Naive thymus-derived CD8-positive, alpha-beta T cell (primary cell): ENCODE measurements around the gene ZNF410. TPM values are rescaled to one million over a fixed set of nuclear protein-coding genes. Genes with fewer than 3 reads are reported as not detected.

Experiments
- ATAC-seq, 2 donors: fragments of 150-1000 bp; cut with Tn5 transposase in 1 of 2; sonication (Bioruptor Pico), chemical (Tn5 transposase) in 1 of 2; 1 replicate in 1 of 2; 2 replicates in 1 of 2; pipeline ENCODE4 v1.10.0; 2021; ENCODE audit warnings: mild to moderate bottlenecking in 2 of 2, moderate library complexity in 2 of 2
- POLR2A ChIA-PET: fragments of 350-600 bp; sonication (Branson Sonifier 250); formaldehyde crosslinking; loops from one replicate; lab custom pipeline; 2021; ENCODE audit warnings: antibody characterized with exemption; lab: Charles Lee
- DNase-seq, 10 donors: peaks; one replicate each; pipeline versions ENCODE4 v3.0.0 to v3.0.0-alpha.2; 2020 to 2022
- H3K27ac Mint-ChIP-seq, 10 donors: one replicate each; pipeline ENCODE4 v1.8.0; 2020 to 2022; ENCODE audit warnings: mild to moderate bottlenecking in 10 of 10, mixed read lengths in 10 of 10, moderate library complexity in 4 of 10, inconsistent platforms in 1 of 10
- H3K27me3 Mint-ChIP-seq, 5 donors: one replicate each; pipeline ENCODE4 v1.8.0; 2021 to 2022; ENCODE audit warnings: mixed read lengths in 5 of 5
- H3K36me3 Mint-ChIP-seq, 3 donors: one replicate each; pipeline ENCODE4 v1.8.0; 2020 to 2022; ENCODE audit warnings: mixed read lengths in 3 of 3, mild to moderate bottlenecking in 2 of 3, inconsistent platforms in 1 of 3
- H3K4me1 Mint-ChIP-seq, 4 donors: one replicate each; pipeline ENCODE4 v1.8.0; 2021 to 2022; ENCODE audit warnings: mixed read lengths in 4 of 4
- H3K4me3 Mint-ChIP-seq, 10 donors: one replicate each; pipeline ENCODE4 v1.8.0; 2020 to 2022; ENCODE audit warnings: mild to moderate bottlenecking in 10 of 10, mixed read lengths in 10 of 10, moderate library complexity in 6 of 10, inconsistent platforms in 1 of 10
- H3K9me3 Mint-ChIP-seq, 9 donors: one replicate each; pipeline ENCODE4 v1.8.0; 2020 to 2022; ENCODE audit warnings: mixed read lengths in 9 of 9, mild to moderate bottlenecking in 3 of 9, inconsistent platforms in 1 of 9, moderate library complexity in 1 of 9
- polyA plus RNA-seq, 3 donors: library from polyadenylated mRNA; unstranded; fragments of 300-500 nt; fragmentation: Illumina TruSeq; gene quantifications; one replicate each; pipeline ENCODE4 v1.2.3, GENCODE V29; 2021
- total RNA-seq, 8 experiments: library from RNA in 2 of 8; stranded (reverse) in 2 of 8; gene quantifications; one replicate each; pipeline ENCODE4 v1.2.3 and lab custom pipeline; 2021 to 2026

ZNF410 gene
- total and polyA plus RNA-seq, 5 experiments from 2014 or later: 50.6 to 64.8 (median 50.8) TPM

DNA sequence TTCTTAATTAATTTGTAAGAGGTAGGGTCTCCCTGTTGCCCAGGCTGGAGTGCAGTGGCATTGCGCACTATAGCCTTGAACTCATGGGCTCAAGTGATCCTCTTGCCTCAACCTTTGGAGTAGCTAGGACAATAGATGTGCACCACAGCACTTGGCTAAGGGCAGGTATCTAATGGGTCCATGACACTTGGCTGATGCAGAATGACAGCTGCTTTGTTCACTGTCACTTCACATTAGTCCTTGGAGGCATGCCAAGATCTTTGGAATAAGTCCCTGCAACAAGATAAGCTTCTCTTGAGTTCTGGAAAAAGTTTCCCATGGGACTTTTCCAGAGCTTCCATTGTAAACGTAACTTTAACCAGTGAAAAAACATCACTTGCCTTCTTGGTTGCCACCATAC, 86.8 kb downstream of the ZNF410 start:
- ATAC-seq: no peak
- POLR2A ChIA-PET: no interaction called here
- Mint-ChIP-seq H3K36me3 (peaks cover 0 to 52% (median 11%) of the 10 kb centered on the region in 3 donors), H3K4me3 (no peak overlapping the region), H3K27ac (no peak overlapping the region), H3K4me1 (no peaks in the 10 kb centered on the region), H3K27me3 (no peaks in the 10 kb centered on the region), H3K9me3 (no peaks in the 10 kb centered on the region)
- DNase-seq: no peak

DNA sequence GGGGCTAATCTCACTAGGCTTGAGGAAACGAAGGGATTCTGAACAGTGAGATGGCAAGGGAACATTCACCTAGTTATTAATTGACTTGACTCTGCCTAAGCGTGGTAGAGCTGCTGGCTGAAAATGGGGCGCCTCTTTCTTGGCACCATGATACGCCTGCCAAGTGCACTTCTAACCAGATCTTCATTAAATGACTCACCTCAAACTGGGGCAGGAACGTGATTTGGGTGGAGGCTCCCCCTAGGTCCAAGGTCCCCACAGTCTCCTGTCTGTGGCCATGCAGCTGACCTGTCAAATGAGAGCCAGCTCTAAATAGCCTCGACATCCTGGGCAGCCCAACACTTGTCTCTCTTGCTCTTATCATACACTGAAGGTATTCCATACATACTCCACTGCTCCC, 89.5 kb downstream of the ZNF410 start:
- Mint-ChIP-seq H3K27me3 (no peaks in the 10 kb centered on the region), H3K27ac (no peak overlapping the region), H3K36me3 (peaks cover 0 to 43% (median 11%) of the 10 kb centered on the region in 3 donors), H3K9me3 (no peaks in the 10 kb centered on the region), H3K4me3 (no peak overlapping the region), H3K4me1 (no peaks in the 10 kb centered on the region)
- DNase-seq: no peak
- POLR2A ChIA-PET: no interaction called here
- no peak for ATAC-seq

DNA sequence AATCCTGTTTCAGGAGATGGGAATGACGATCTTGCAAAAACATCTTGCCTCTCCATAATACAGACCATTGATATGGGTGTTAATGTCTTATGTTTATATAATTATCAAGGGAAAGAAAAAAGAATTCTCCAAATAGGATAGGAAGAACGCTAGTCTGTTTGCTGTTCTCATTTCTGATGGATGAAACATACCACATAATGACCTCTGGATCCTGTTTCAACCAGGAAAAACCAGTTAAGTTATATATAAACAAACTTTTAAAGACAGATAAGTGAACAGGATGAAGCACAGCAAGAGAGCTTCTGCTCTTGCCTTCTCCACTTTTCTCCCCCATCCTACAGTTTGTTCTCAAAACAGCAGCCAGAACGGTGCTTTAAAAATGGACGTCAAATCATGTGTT, 91.2 kb downstream of the ZNF410 start:
- no peaks in the 10 kb centered on the region for H3K27me3 Mint-ChIP-seq
- no peaks in the 10 kb centered on the region for H3K9me3 Mint-ChIP-seq
- no peak for ATAC-seq
- no peak overlapping the region for H3K4me3 Mint-ChIP-seq
- peaks cover 0 to 29% (median 11%) of the 10 kb centered on the region in 3 donors for H3K36me3 Mint-ChIP-seq
- no peaks in the 10 kb centered on the region for H3K4me1 Mint-ChIP-seq
- DNase-seq: no peak
- POLR2A ChIA-PET: no interaction called here
- H3K27ac Mint-ChIP-seq: no peak overlapping the region

Other genes starting within 250 kb of the ZNF410 start
- gene DNAL1, start 241.9 kb upstream of the ZNF410 start, total RNA-seq: 1 to 10 TPM; 8.0 to 8.9 TPM
- 1 to 10 TPM; 4.5 to 7.0 (median 5.5) TPM for gene DNAL1, start 241.9 kb upstream of the ZNF410 start, polyA plus RNA-seq
- gene PNMA1, start 172.5 kb upstream of the ZNF410 start, total RNA-seq: 10 to 100 TPM; 40.0 to 43.4 TPM
- 10 to 100 TPM; 31.6 to 37.2 (median 37.2) TPM for gene PNMA1, start 172.5 kb upstream of the ZNF410 start, polyA plus RNA-seq
- gene PTGR2, start 35.0 kb upstream of the ZNF410 start, total RNA-seq: 1 to 10 TPM; 8.7 to 9.4 TPM
- 1 to 10 TPM; 4.4 to 5.9 (median 5.1) TPM for gene PTGR2, start 35.0 kb upstream of the ZNF410 start, polyA plus RNA-seq
- 1 to 10 TPM; 5.0 to 5.1 TPM for gene FAM161B, start 63.2 kb downstream of the ZNF410 start, total RNA-seq
- 1 to 10 TPM in 2 of 3 donors, under 1 TPM in 1; 0.92 to 2.5 (median 1.7) TPM for gene FAM161B, start 63.2 kb downstream of the ZNF410 start, polyA plus RNA-seq
- gene COQ6, start 63.4 kb downstream of the ZNF410 start, total RNA-seq: 10 to 100 TPM; 48.2 to 48.8 TPM
- gene COQ6, start 63.4 kb downstream of the ZNF410 start, polyA plus RNA-seq: 10 to 100 TPM; 17.1 to 23.6 (median 18.6) TPM
- 10 to 100 TPM; 16.2 to 18.6 TPM for gene ENTPD5, start 132.4 kb downstream of the ZNF410 start, total RNA-seq
- gene ENTPD5, start 132.4 kb downstream of the ZNF410 start, polyA plus RNA-seq: 1 to 10 TPM; 5.1 to 5.8 (median 5.3) TPM
- 1 to 10 TPM; 3.0 to 4.4 TPM for gene BBOF1, start 132.5 kb downstream of the ZNF410 start, total RNA-seq
- 1 to 10 TPM; 3.8 to 9.4 (median 3.8) TPM for gene BBOF1, start 132.5 kb downstream of the ZNF410 start, polyA plus RNA-seq
- 10 to 100 TPM; 19.1 to 19.3 TPM for gene ALDH6A1, start 197.6 kb downstream of the ZNF410 start, total RNA-seq
- gene ALDH6A1, start 197.6 kb downstream of the ZNF410 start, polyA plus RNA-seq: 10 to 100 TPM; 18.9 to 28.6 (median 23.1) TPM
- 10 to 100 TPM in 1 of 2 experiments, 1 to 10 TPM in 1; 9.6 to 11.1 TPM for gene LIN52, start 198.1 kb downstream of the ZNF410 start, total RNA-seq
- 10 to 100 TPM in 2 of 3 donors, 1 to 10 TPM in 1; 9.5 to 16.1 (median 13.6) TPM for gene LIN52, start 198.1 kb downstream of the ZNF410 start, polyA plus RNA-seq